HG02678 (cell line): ENCODE results near the gene WDR83.
"Not testable (repeated sequence)": the region's sequence is repeated elsewhere in the genome, so short reads cannot be mapped to it uniquely, and the experiment has no call there.

Experiments used
- ATAC-seq: cut with Tn5 transposase; IDR thresholded peaks from one replicate; pipeline ENCODE4 v1.9.1; 2021; ENCODE audit warnings: mild to moderate bottlenecking, moderate library complexity; ENCODE audit not compliant: unreplicated experiment

Gene WDR83

GRCh38 chr19:12681074-12681987 is 14.7 kb downstream of the WDR83 start, which contains the start of gene DHPS:
DHPS (minus strand) TSS chr19:12681880; CDS start chr19:12681766, 114 bp downstream.
- peak; percentile 73 for ATAC-seq

- ATAC-seq = no peak
Observed at GRCh38 chr19:12685831-12686230, 19.2 kb downstream of the WDR83 start.

- no peak for ATAC-seq
Observed at GRCh38 chr19:12687496-12688196, 21.0 kb downstream of the WDR83 start, which contains the start of gene GNG14. GNG14 (plus strand) TSS chr19:12687998; CDS start chr19:12688049, 51 bp downstream.

- ATAC-seq = no peak
Observed at GRCh38 chr19:12689012-12689411, 22.4 kb downstream of the WDR83 start.

- ATAC-seq = no peak
Observed at GRCh38 chr19:12689581-12690216, 23.1 kb downstream of the WDR83 start.

- no peak for ATAC-seq
Observed at GRCh38 chr19:12692960-12693359, 26.4 kb downstream of the WDR83 start.

GRCh38 chr19:12694641-12695040 is 28.0 kb downstream of the WDR83 start:
- ATAC-seq = no peak

GRCh38 chr19:12695096-12695495 is 28.5 kb downstream of the WDR83 start:
- no peak for ATAC-seq

GRCh38 chr19:12695514-12695913 is 28.9 kb downstream of the WDR83 start:
- no peak for ATAC-seq

- ATAC-seq = peak; percentile 24
Observed at GRCh38 chr19:12695997-12696365, 29.4 kb downstream of the WDR83 start.

- ATAC-seq = peak; percentile 80
Observed at GRCh38 chr19:12696366-12697335, 30.0 kb downstream of the WDR83 start, which contains the start of gene FBXW9. FBXW9 (minus strand) TSS chr19:12696631; CDS start chr19:12696581, 50 bp downstream.

GRCh38 chr19:12697425-12697824 is 30.8 kb downstream of the WDR83 start:
- ATAC-seq = not testable (repeated sequence)

- no peak for ATAC-seq
Observed at GRCh38 chr19:12698138-12698537, 31.5 kb downstream of the WDR83 start.

- ATAC-seq = no peak
Observed at GRCh38 chr19:12701596-12702282, 35.1 kb downstream of the WDR83 start.

- no peak for ATAC-seq
Observed at GRCh38 chr19:12703046-12703445, 36.4 kb downstream of the WDR83 start.

- ATAC-seq = no peak
Observed at GRCh38 chr19:12705169-12705568, 38.6 kb downstream of the WDR83 start.

- no peak for ATAC-seq
Observed at GRCh38 chr19:12705654-12706331, 39.2 kb downstream of the WDR83 start.

- no peak for ATAC-seq
Observed at GRCh38 chr19:12706332-12706718, 39.7 kb downstream of the WDR83 start.

GRCh38 chr19:12708641-12709040 is 42.0 kb downstream of the WDR83 start:
- ATAC-seq = no peak
